HEK293 (cell line): ENCODE results near the gene SIK3.

ENCODE experiments used
- CTCF ChIA-PET: fragments of 350-600 bp; formaldehyde crosslinking; extraction: SDS; loops from one replicate; lab custom pipeline; 2021; ENCODE audit warnings: antibody characterized with exemption; lab: Yijun Ruan, JAX
- POLR2A ChIA-PET: fragments of 300-600 bp; formaldehyde crosslinking; extraction: SDS; loops from one replicate; lab custom pipeline; 2020; ENCODE audit warnings: antibody characterized with exemption, inconsistent platforms; lab: Yijun Ruan, JAX
- H3K27ac ChIP-seq: fragments of 200-500 bp; sonication (Bioruptor generic); 2 replicates; pipeline ENCODE4 v1.5.1; 2014; ENCODE audit warnings: low read depth, low read length, control low read depth, inconsistent platforms; ENCODE audit errors: extremely low read depth
- H3K36me3 ChIP-seq, 2 experiments: fragments of 200-500 bp in 1 of 2; sonication (Bioruptor generic) in 1 of 2; 1 replicate in 1 of 2; 2 replicates in 1 of 2; pipeline ENCODE4 v1.5.1; 2014 to 2017; ENCODE audit warnings: inconsistent platforms in 2 of 2, low read length in 2 of 2; ENCODE audit not compliant: control insufficient read depth in 2 of 2, insufficient read depth in 1 of 2
- H3K4me1 ChIP-seq: fragments of 200-500 bp; sonication (Bioruptor generic); 2 replicates; pipeline ENCODE4 v1.5.1; 2014; ENCODE audit warnings: mild to moderate bottlenecking, low read length, inconsistent platforms; ENCODE audit not compliant: control insufficient read depth, insufficient read depth
- H3K4me3 ChIP-seq: 2 replicates; pipeline ENCODE4 v1.5.1; 2011; ENCODE audit warnings: low read depth, mild to moderate bottlenecking, control low read depth, low read length, moderate library complexity
- H3K9me3 ChIP-seq: fragments of 200-500 bp; sonication (Bioruptor generic); 2 replicates; pipeline ENCODE4 v1.5.1; 2014; ENCODE audit warnings: low read depth, low read length, inconsistent platforms; ENCODE audit not compliant: control insufficient read depth, insufficient read depth
- GLIS1 ChIP-seq: fragments of 450-650 bp; formaldehyde crosslinking; IDR thresholded peaks from 2 replicates; pipeline ENCODE4 v1.5.1; 2016; ENCODE audit warnings: missing biosample characterization, missing genetic modification characterization
- GLIS2 ChIP-seq: fragments of 450-650 bp; formaldehyde crosslinking; IDR thresholded peaks from 2 replicates; pipeline ENCODE4 v1.5.1; 2016; ENCODE audit warnings: missing biosample characterization, missing genetic modification characterization
- KLF1 ChIP-seq: fragments of 450-650 bp; formaldehyde crosslinking; IDR thresholded peaks from 2 replicates; pipeline ENCODE4 v1.5.1; 2016; ENCODE audit warnings: missing biosample characterization, missing genetic modification characterization
- OVOL3 ChIP-seq: fragments of 450-650 bp; formaldehyde crosslinking; IDR thresholded peaks from 2 replicates; pipeline ENCODE4 v1.5.1; 2016; ENCODE audit warnings: missing biosample characterization, missing genetic modification characterization
- SP7 ChIP-seq: fragments of 450-650 bp; formaldehyde crosslinking; IDR thresholded peaks from 2 replicates; pipeline ENCODE4 v1.5.1; 2016; ENCODE audit warnings: missing biosample characterization, missing genetic modification characterization
- ZBTB20 ChIP-seq: fragments of 450-650 bp; formaldehyde crosslinking; IDR thresholded peaks from 2 replicates; pipeline ENCODE4 v1.5.1; 2016; ENCODE audit warnings: missing biosample characterization, missing genetic modification characterization
- ZBTB48 ChIP-seq: fragments of 450-650 bp; formaldehyde crosslinking; IDR thresholded peaks from 2 replicates; pipeline ENCODE4 v1.5.1; 2016; ENCODE audit warnings: missing biosample characterization, missing genetic modification characterization
- ZNF248 ChIP-seq: fragments of 450-650 bp; formaldehyde crosslinking; IDR thresholded peaks from 2 replicates; pipeline ENCODE4 v1.5.1; 2017; ENCODE audit warnings: missing biosample characterization, missing genetic modification characterization
- ZNF548 ChIP-seq: fragments of 450-650 bp; formaldehyde crosslinking; IDR thresholded peaks from 2 replicates; pipeline ENCODE4 v1.5.1; 2016; ENCODE audit warnings: missing biosample characterization, missing genetic modification characterization
- ZNF621 ChIP-seq: fragments of 450-650 bp; formaldehyde crosslinking; IDR thresholded peaks from 2 replicates; pipeline ENCODE4 v1.5.1; 2017; ENCODE audit warnings: missing biosample characterization, missing genetic modification characterization
- ZNF677 ChIP-seq: fragments of 450-650 bp; IDR thresholded peaks from 2 replicates; pipeline ENCODE4 v1.5.0; 2018; ENCODE audit warnings: missing biosample characterization, mild to moderate bottlenecking, missing genetic modification characterization, moderate library complexity
- TF ChIP-seq, protein P1 (sequence below): fragments of 450-650 bp; formaldehyde crosslinking; IDR thresholded peaks from 2 replicates; pipeline ENCODE4 v1.5.1; 2017; ENCODE audit warnings: missing biosample characterization, missing genetic modification characterization
- TF ChIP-seq, protein P2 (sequence below): fragments of 450-650 bp; formaldehyde crosslinking; optimal IDR thresholded peaks from 2 replicates; pipeline ENCODE3; 2016; ENCODE audit warnings: missing biosample characterization, mild to moderate bottlenecking, missing genetic modification characterization
- TF ChIP-seq, protein P3 (sequence below): fragments of 450-650 bp; formaldehyde crosslinking; IDR thresholded peaks from 2 replicates; pipeline ENCODE4 v1.5.1; 2016; ENCODE audit warnings: missing biosample characterization, missing genetic modification characterization

SIK3 gene

DNA sequence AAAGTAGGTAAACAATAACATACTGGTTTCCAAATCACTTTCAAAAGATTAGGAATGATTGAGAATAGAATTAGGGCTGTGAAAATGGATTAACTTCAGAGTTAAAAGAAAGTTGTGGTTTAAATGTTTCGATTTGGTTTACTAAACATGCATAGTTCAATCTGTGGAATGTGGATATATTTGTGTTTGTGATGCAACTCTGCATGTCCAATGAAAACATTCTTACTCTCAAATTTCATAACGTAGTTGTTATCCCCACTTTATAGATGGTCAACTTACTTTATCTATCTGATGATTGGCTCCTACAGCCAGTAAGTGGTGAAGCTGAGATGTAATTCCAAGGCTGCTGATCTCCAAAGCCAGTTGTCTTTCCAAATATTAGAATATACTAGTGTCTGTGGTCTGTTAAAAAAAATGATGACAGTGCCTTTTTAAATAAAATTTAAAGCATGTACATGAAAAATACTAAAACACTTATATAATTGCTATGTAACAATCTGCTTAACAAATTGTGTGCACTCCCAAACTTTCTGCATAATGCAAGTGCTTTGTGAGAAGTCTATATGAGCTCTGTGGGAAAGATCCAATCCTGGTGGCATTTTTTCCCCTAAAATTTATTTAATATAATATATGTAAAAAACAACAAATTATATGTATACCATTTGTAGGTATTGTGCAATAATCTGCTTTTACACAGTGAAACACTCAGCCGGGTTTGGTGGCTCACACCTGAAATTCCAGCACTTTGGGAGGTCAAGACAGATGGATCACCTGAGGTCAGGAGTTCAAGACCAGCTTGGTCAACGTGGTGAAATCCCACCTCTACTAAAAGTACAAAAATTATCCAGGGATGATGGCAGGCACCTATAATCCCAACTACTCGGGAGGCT, 9.7 kb upstream of the SIK3 start:
- ChIA-PET CTCF (interaction anchor here (0.7 to 8.7 kb wide), 7 partner anchors 66 to 321 kb away, joined by 3 to 96 read pairs (median 3); partner anchors contain the start of genes APOA5, SIDT2 and ZPR1), POLR2A (no interaction called here)
- no peak overlapping the region for H3K27ac ChIP-seq
- no peak overlapping the region for H3K4me3 ChIP-seq
- H3K36me3 ChIP-seq, result no peaks in the 10 kb centered on the region
- no peaks in the 10 kb centered on the region for H3K9me3 ChIP-seq
- no peaks in the 10 kb centered on the region for H3K4me1 ChIP-seq
- no peak for TF ChIP-seq SP7

DNA sequence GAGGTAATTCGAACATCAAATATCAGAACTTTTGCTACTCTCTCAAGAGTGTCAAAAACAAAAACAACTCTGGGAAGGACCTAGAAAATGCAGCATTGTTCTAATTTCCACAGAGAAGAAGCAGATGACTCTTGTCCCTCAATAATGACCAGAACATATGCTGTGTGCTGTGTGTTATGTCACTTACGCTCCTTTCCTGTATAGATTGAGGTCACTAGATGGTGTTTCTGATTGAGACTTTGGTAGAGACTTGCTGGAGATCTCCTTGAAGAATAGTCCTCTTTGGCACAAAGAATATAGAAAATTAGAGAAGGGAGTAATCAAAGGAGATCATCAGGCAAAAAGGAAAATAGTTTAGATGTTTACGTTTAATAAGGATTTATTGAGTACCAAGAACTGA, 2.3 kb upstream of the SIK3 start:
- Histone ChIP-seq H3K4me3 (no peak overlapping the region), H3K27ac (no peak overlapping the region), H3K36me3 (no peaks in the 10 kb centered on the region), H3K9me3 (no peaks in the 10 kb centered on the region), H3K4me1 (no peaks in the 10 kb centered on the region)
- no peak for TF ChIP-seq ZBTB48 (tag by site-specific recombination)
- TF ChIP-seq, protein P1, sequence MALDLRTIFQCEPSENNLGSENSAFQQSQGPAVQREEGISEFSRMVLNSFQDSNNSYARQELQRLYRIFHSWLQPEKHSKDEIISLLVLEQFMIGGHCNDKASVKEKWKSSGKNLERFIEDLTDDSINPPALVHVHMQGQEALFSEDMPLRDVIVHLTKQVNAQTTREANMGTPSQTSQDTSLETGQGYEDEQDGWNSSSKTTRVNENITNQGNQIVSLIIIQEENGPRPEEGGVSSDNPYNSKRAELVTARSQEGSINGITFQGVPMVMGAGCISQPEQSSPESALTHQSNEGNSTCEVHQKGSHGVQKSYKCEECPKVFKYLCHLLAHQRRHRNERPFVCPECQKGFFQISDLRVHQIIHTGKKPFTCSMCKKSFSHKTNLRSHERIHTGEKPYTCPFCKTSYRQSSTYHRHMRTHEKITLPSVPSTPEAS (tag by site-specific recombination), result no peak
- TF ChIP-seq ZNF621 (tag by site-specific recombination), result no peak
- TF ChIP-seq OVOL3 (tag by site-specific recombination), result no peak
- POLR2A ChIA-PET, result no interaction called here
- CTCF ChIA-PET, result no interaction called here

DNA sequence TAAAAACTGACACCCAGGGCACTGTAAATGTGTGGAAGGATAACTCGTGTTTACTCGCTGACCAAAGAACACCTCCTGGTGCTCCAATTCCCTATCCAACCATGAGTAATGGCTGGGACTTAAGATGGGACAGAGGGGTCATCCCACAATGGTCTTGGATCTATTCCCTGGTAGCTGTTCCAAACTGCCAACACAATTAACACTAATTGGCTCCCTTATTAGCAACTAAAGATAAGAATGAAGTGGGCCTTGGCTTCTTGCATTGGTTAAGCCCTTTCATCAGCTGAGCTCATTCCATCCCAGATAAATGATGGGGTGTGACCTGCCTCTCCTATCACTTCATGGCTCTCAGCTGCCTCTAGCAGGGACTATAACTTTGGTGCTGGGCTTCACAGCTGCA, 1.5 kb upstream of the SIK3 start:
- CTCF ChIA-PET, result interaction anchor here (1.1 to 2.0 kb wide), 4 partner anchors 115 to 264 kb away, joined by 3 to 12 read pairs (median 4); no protein-coding TSS in a partner anchor
- POLR2A ChIA-PET, result interaction anchor here (1.1 kb wide), 1 partner anchor 327 kb away, joined by 4 read pairs; the partner anchor contains the start of gene BUD13

DNA sequence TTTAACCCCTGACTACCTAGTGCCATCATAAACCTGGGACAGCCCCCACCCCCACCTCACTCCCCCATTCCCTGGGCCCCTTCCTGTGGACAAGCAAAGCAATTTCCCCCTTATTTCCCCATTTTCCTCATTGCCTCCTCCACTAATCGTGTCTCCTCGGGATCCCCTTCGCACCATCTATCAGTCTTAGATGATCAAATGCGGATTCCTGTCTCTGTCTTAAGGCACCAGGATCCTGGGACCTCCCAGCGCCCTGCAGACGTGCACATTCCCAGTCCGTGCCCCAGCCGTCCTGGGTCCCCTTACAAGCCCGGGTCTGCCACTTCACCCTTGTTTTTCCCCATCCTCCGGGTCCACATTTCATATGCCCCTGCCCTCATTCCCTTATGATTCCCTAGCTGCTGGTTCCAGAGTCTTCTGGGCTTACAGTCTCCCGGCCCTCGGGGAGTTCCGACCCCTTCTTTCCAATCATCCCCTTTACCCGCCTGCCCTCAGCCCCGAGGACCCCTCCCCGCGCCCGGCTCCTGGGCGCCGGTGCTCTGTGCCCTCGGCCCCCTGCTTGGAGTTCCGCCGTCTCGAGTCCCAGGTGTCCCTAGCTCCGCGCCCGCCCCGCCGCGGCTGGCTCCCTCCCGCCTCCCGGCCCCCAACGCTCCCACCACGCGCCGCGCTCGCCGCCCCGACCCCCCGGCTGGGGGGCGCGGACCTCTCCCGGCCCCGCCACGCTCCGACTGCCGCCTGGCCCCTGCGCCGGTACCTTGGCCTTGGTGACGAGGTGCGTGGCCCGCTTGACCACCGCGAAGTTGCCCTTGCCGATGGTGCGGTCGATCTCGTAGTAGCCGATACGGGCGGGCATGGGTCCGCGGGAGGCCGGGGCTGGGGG, 599 bp downstream of the SIK3 start:
- no peaks in the 10 kb centered on the region for H3K9me3 ChIP-seq
- ChIA-PET CTCF (interaction anchor here (0.6 to 1.0 kb wide), 5 partner anchors 8 to 125 kb away, joined by 3 to 7 read pairs (median 4); no protein-coding TSS in a partner anchor), POLR2A (interaction anchor here (0.7 to 2.5 kb wide), 3 partner anchors 47 to 207 kb away, joined by 3 to 7 read pairs (median 3); partner anchors contain the start of gene PAFAH1B2)
- no peaks in the 10 kb centered on the region for H3K36me3 ChIP-seq
- no peaks in the 10 kb centered on the region for H3K4me1 ChIP-seq
- peak overlapping the region; percentile 81 for H3K27ac ChIP-seq
- peak overlapping the region; percentile 96 for H3K4me3 ChIP-seq
- TF ChIP-seq GLIS1 (peak; percentile 66), ZNF548 (no peak), GLIS2 (tag by site-specific recombination) (peak; percentile 55; the same call in 1 of the 2 replicates), KLF1 (tag by site-specific recombination) (no peak), ZBTB20 (tag by site-specific recombination) (peak; percentile 86), ZNF677 (tag by site-specific recombination) (no peak)
- TF ChIP-seq, protein P2, sequence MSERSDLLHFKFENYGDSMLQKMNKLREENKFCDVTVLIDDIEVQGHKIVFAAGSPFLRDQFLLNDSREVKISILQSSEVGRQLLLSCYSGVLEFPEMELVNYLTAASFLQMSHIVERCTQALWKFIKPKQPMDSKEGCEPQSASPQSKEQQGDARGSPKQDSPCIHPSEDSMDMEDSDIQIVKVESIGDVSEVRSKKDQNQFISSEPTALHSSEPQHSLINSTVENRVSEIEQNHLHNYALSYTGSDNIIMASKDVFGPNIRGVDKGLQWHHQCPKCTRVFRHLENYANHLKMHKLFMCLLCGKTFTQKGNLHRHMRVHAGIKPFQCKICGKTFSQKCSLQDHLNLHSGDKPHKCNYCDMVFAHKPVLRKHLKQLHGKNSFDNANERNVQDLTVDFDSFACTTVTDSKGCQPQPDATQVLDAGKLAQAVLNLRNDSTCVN (tag by site-specific recombination), result peak; percentile 49

More for the DNA sequence above, 1.5 kb upstream of the SIK3 start:
- no peaks in the 10 kb centered on the region for H3K36me3 ChIP-seq
- no peak overlapping the region for H3K27ac ChIP-seq
- H3K4me1 ChIP-seq, result no peaks in the 10 kb centered on the region
- TF ChIP-seq ZNF248 (tag by site-specific recombination), result no peak
- TF ChIP-seq, protein P3, sequence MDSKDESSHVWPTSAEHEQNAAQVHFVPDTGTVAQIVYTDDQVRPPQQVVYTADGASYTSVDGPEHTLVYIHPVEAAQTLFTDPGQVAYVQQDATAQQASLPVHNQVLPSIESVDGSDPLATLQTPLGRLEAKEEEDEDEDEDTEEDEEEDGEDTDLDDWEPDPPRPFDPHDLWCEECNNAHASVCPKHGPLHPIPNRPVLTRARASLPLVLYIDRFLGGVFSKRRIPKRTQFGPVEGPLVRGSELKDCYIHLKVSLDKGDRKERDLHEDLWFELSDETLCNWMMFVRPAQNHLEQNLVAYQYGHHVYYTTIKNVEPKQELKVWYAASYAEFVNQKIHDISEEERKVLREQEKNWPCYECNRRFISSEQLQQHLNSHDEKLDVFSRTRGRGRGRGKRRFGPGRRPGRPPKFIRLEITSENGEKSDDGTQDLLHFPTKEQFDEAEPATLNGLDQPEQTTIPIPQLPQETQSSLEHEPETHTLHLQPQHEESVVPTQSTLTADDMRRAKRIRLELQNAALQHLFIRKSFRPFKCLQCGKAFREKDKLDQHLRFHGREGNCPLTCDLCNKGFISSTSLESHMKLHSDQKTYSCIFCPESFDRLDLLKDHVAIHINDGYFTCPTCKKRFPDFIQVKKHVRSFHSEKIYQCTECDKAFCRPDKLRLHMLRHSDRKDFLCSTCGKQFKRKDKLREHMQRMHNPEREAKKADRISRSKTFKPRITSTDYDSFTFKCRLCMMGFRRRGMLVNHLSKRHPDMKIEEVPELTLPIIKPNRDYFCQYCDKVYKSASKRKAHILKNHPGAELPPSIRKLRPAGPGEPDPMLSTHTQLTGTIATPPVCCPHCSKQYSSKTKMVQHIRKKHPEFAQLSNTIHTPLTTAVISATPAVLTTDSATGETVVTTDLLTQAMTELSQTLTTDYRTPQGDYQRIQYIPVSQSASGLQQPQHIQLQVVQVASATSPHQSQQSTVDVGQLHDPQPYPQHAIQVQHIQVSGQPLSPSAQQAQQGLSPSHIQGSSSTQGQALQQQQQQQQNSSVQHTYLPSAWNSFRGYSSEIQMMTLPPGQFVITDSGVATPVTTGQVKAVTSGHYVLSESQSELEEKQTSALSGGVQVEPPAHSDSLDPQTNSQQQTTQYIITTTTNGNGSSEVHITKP, result 0 out of 2 replicates have a peak, but pooled peaks have one; percentile 20
- TF ChIP-seq, all 188 proteins: peak for 1
- H3K9me3 ChIP-seq, result no peaks in the 10 kb centered on the region
- H3K4me3 ChIP-seq, result no peak overlapping the region
